H1 (cell line): ENCODE measurements around the gene CATSPERD. TPM values are rescaled to one million over a fixed set of nuclear protein-coding genes. Genes with fewer than 3 reads are reported as not detected.

Source experiments
- CTCF ChIA-PET: fragments of 300-600 bp; sonication (Branson Sonifier 250); formaldehyde crosslinking; loops from one replicate; lab custom pipeline; 2021; ENCODE audit not compliant: partially characterized antibody; lab: Charles Lee
- POLR2A ChIA-PET: fragments of 300-600 bp; sonication (Branson Sonifier 250); formaldehyde crosslinking; loops from one replicate; lab custom pipeline; 2021; ENCODE audit warnings: inconsistent platforms; ENCODE audit not compliant: partially characterized antibody; lab: Charles Lee
- DNase-seq, 2 experiments: peaks; one replicate each; pipeline versions ENCODE4 v3.0.0 to v3.0.0-alpha.2; 2010 to 2022; ENCODE audit warnings: low spot score in 2 of 2, low read depth in 1 of 2, mixed read lengths in 1 of 2
- FAIRE-seq: peaks from 2 replicates; lab custom pipeline; 2011; peaks lifted over from hg19 to GRCh38; lab: Jason Lieb, UNC
- H2AFZ ChIP-seq: 2 replicates; pipeline ENCODE4 v1.8.1; 2012; ENCODE audit warnings: low read length, inconsistent platforms
- H2AK5ac ChIP-seq: 2 replicates; pipeline ENCODE4 v1.6.1; 2013; ENCODE audit warnings: low read depth, low read length
- H2BK120ac ChIP-seq: replicated peaks from 2 replicates; pipeline ENCODE3; 2013; ENCODE audit warnings: low read depth, low read length, inconsistent platforms
- H2BK12ac ChIP-seq: 2 replicates; pipeline ENCODE4 v1.6.1; 2013; ENCODE audit warnings: low read depth, low read length
- H2BK15ac ChIP-seq: 2 replicates; pipeline ENCODE4 v1.6.1; 2013; ENCODE audit warnings: low read length
- H2BK20ac ChIP-seq: 2 replicates; pipeline ENCODE4 v1.6.1; 2013; ENCODE audit warnings: low read length
- H2BK5ac ChIP-seq: 2 replicates; pipeline ENCODE4 v1.6.1; 2013; ENCODE audit warnings: low read depth, low read length
- H3K14ac ChIP-seq: 2 replicates; pipeline ENCODE4 v1.6.1; 2013; ENCODE audit warnings: inconsistent platforms; ENCODE audit not compliant: insufficient read length
- H3K18ac ChIP-seq: 2 replicates; pipeline ENCODE4 v1.6.1; 2013; ENCODE audit warnings: low read length; ENCODE audit errors: extremely low read depth
- H3K23ac ChIP-seq: 2 replicates; pipeline ENCODE4 v1.6.1; 2013; ENCODE audit warnings: inconsistent platforms; ENCODE audit not compliant: insufficient read length
- H3K23me2 ChIP-seq: 2 replicates; pipeline ENCODE4 v1.6.1; 2013; ENCODE audit warnings: low read depth, low read length
- H3K27ac ChIP-seq: 2 replicates; pipeline ENCODE4 v1.6.1; 2011; ENCODE audit warnings: low read depth, low read length, inconsistent platforms
- H3K27me3 ChIP-seq, 4 experiments: replicated peaks in 1 of 4; 1 replicate in 1 of 4; 2 replicates in 3 of 4; pipeline versions ENCODE4 v1.6.1 to v1.8.1; 2011 to 2013; ENCODE audit warnings: low read length in 3 of 4, mild to moderate bottlenecking in 3 of 4, inconsistent platforms in 2 of 4, mixed read lengths in 2 of 4, moderate library complexity in 1 of 4; ENCODE audit not compliant: control insufficient read depth in 3 of 4, insufficient read depth in 3 of 4; ENCODE audit errors: extremely low read depth in 1 of 4
- H3K36me3 ChIP-seq, 4 experiments: 2 replicates each; pipeline versions ENCODE4 v1.6.1 to v1.8.1; 2011 to 2013; ENCODE audit warnings: mild to moderate bottlenecking in 4 of 4, low read length in 3 of 4, moderate library complexity in 2 of 4, control low read depth in 1 of 4, inconsistent platforms in 1 of 4; ENCODE audit not compliant: insufficient read depth in 4 of 4, control insufficient read depth in 2 of 4
- H3K4ac ChIP-seq: replicated peaks from 2 replicates; pipeline ENCODE3; 2013; ENCODE audit warnings: low read length, low read depth, mixed read lengths, inconsistent platforms; ENCODE audit not compliant: insufficient read length
- H3K4me1 ChIP-seq, 4 experiments: replicated peaks in 1 of 4; 1 replicate in 1 of 4; 2 replicates in 3 of 4; pipeline versions ENCODE4 v1.6.1 to v1.8.1; 2011 to 2013; ENCODE audit warnings: low read length in 3 of 4, inconsistent platforms in 2 of 4, mixed read lengths in 1 of 4; ENCODE audit not compliant: insufficient read depth in 4 of 4, control insufficient read depth in 3 of 4
- H3K4me2 ChIP-seq, 2 experiments: 2 replicates each; pipeline versions ENCODE4 v1.6.1 to v1.8.1; 2011 to 2013; ENCODE audit warnings: low read depth in 2 of 2, low read length in 2 of 2, control low read depth in 1 of 2, inconsistent platforms in 1 of 2, mild to moderate bottlenecking in 1 of 2; ENCODE audit not compliant: insufficient read depth in 1 of 2
- H3K4me3 ChIP-seq, 4 experiments: fragments of 200-600, 300-600 bp in 1 of 4; sonication (generic), shearing (Covaris generic), sonication (Bioruptor Twin) in 1 of 4; 2 replicates each; pipeline versions ENCODE4 v1.5.1 to v1.8.1; 2011 to 2016; ENCODE audit warnings: low read length in 4 of 4, low read depth in 3 of 4, control low read depth in 2 of 4, inconsistent platforms in 2 of 4, mild to moderate bottlenecking in 2 of 4, mixed read lengths in 1 of 4, moderate library complexity in 1 of 4; ENCODE audit not compliant: insufficient read depth in 2 of 4; ENCODE audit errors: extremely low read depth in 1 of 4
- H3K56ac ChIP-seq: replicated peaks from 2 replicates; pipeline ENCODE3; 2013; ENCODE audit warnings: low read depth, mild to moderate bottlenecking, mixed read lengths, low read length, inconsistent platforms; ENCODE audit not compliant: insufficient read length
- H3K79me1 ChIP-seq: 2 replicates; pipeline ENCODE4 v1.6.1; 2013; ENCODE audit warnings: low read depth, low read length, control low read depth
- H3K79me2 ChIP-seq, 2 experiments: 2 replicates each; pipeline versions ENCODE4 v1.6.1 to v1.8.1; 2012 to 2013; ENCODE audit warnings: low read length in 2 of 2, mild to moderate bottlenecking in 2 of 2, inconsistent platforms in 1 of 2; ENCODE audit not compliant: insufficient read depth in 2 of 2, control insufficient read depth in 1 of 2
- H3K9ac ChIP-seq, 4 experiments: replicated peaks in 1 of 4; 1 replicate in 1 of 4; 2 replicates in 3 of 4; pipeline versions ENCODE4 v1.6.1 to v1.8.1; 2011 to 2013; ENCODE audit warnings: low read depth in 3 of 4, low read length in 3 of 4, control low read depth in 2 of 4, mild to moderate bottlenecking in 2 of 4, moderate library complexity in 2 of 4, inconsistent platforms in 1 of 4; ENCODE audit errors: extremely low read depth in 1 of 4
- H3K9me3 ChIP-seq, 2 experiments: 2 replicates each; pipeline versions ENCODE4 v1.6.1 to v1.8.1; 2012 to 2013; ENCODE audit warnings: mild to moderate bottlenecking in 2 of 2, moderate library complexity in 2 of 2, control low read depth in 1 of 2, inconsistent platforms in 1 of 2, low read depth in 1 of 2, low read length in 1 of 2, mixed read lengths in 1 of 2; ENCODE audit not compliant: insufficient read depth in 2 of 2
- H4K20me1 ChIP-seq, 2 experiments: replicated peaks in 1 of 2; 2 replicates each; pipeline versions ENCODE3 to v1.8.1; 2011 to 2013; ENCODE audit warnings: inconsistent platforms in 2 of 2, low read length in 2 of 2, mild to moderate bottlenecking in 1 of 2; ENCODE audit not compliant: insufficient read depth in 2 of 2, control insufficient read depth in 1 of 2
- H4K5ac ChIP-seq: 2 replicates; pipeline ENCODE4 v1.6.1; 2013; ENCODE audit warnings: low read length, low read depth, mixed read lengths, inconsistent platforms; ENCODE audit not compliant: insufficient read length
- H4K8ac ChIP-seq: 2 replicates; pipeline ENCODE4 v1.8.0; 2013; ENCODE audit warnings: mild to moderate bottlenecking, moderate library complexity, low read length, inconsistent platforms; ENCODE audit not compliant: insufficient read depth; ENCODE audit errors: extremely low read depth
- H4K91ac ChIP-seq: replicated peaks from 2 replicates; pipeline ENCODE3; 2013; ENCODE audit warnings: low read length, mixed read lengths, inconsistent platforms; ENCODE audit not compliant: insufficient read length
- CHD1 ChIP-seq: IDR thresholded peaks from 2 replicates; pipeline ENCODE4 v1.6.1; 2012; ENCODE audit warnings: low read depth, low read length, improper control_type of control experiment
- JUN ChIP-seq: IDR thresholded peaks from 2 replicates; pipeline ENCODE4 v1.6.1; 2011; ENCODE audit warnings: low read depth, mild to moderate bottlenecking, improper control_type of control experiment, low read length
- WGBS, 2 experiments: shearing (Covaris generic) in 1 of 2; methylation state at CpG; one replicate each; pipeline versions ENCODE4 v1.1.6 to v1.1.7; 2013 to 2015; ENCODE audit warnings: low lambda C conversion rate in 2 of 2, mixed read lengths in 2 of 2, inconsistent platforms in 1 of 2, low coverage in 1 of 2, missing lambda C conversion rate in 1 of 2; ENCODE audit not compliant: insufficient replicate concordance in 2 of 2, insufficient coverage in 1 of 2, insufficient read length in 1 of 2; ENCODE audit errors: extremely low coverage in 1 of 2, missing lambda C conversion rate in 1 of 2; 5-methylcytosine and 5-hydroxymethylcytosine counted together
- polyA plus RNA-seq, 7 experiments: library from polyadenylated mRNA; depleted of rRNA in 3 of 7; stranded (reverse) in 5 of 7; unstranded in 2 of 7; fragments of >200 nt in 5 of 7; fragments of 200-250 nt in 2 of 7; gene quantifications; 1 replicate in 5 of 7; 2 replicates in 1 of 7; 4 replicates in 1 of 7; pipeline versions ENCODE4 v1.2.1 to v1.2.3, GENCODE V29; 2011 to 2013; ENCODE audit warnings: missing spikeins in 2 of 7, mixed read lengths in 2 of 7
- total RNA-seq: library from RNA; stranded (reverse); fragmentation: NEBNext Ultra II Directional; extraction: Animal tissue kit (Norgen Biotek cat#: 25700); gene quantifications from 2 replicates; pipeline ENCODE4 v1.2.1, GENCODE V29; 2021
- TF ChIP-seq, protein P1 (sequence below): IDR thresholded peaks from 2 replicates; pipeline ENCODE4 v1.6.1; 2012; ENCODE audit warnings: inconsistent platforms
- TF ChIP-seq, protein P2 (sequence below): IDR thresholded peaks from 2 replicates; pipeline ENCODE4 v1.6.1; 2012; ENCODE audit warnings: inconsistent platforms

The CATSPERD gene
- total and polyA plus RNA-seq, 2 of the 8 experiments (the other 6 are each of a cell fraction or from before 2014, with no cell fraction given): 0.12 TPM; not detected in 1

GRCh38 chr19:5693195-5694166 lies 27.0 kb upstream of the CATSPERD start:
- POLR2A ChIA-PET: interaction anchor here (0.7 to 15.6 kb wide), 13 partner anchors 11 to 117 kb away, joined by 3 to 620 read pairs (median 3); partner anchors contain the start of genes CATSPERD, DUS3L, LONP1 and SAFB
- CTCF ChIA-PET: interaction anchor here (0.8 to 1.0 kb wide), 2 partner anchors 26 to 100 kb away, joined by 3 to 4 read pairs; no protein-coding TSS in a partner anchor
- Histone ChIP-seq H3K4me3 (no peak overlapping the region), H3K23me2 (peaks cover 2% of the 10 kb centered on the region; the same call in 1 of the 2 replicates), H3K4ac (peak overlapping the region; percentile 78), H3K23ac (no peak overlapping the region), H3K14ac (no peak overlapping the region), H3K9me3 (no peaks in the 10 kb centered on the region), H3K4me1 (no peaks in the 10 kb centered on the region; a peak in 1 of 7 replicates), H4K8ac (no peak overlapping the region; the same call in none of the 2 replicates), H2BK15ac (no peak overlapping the region), H2BK20ac (no peak overlapping the region), H3K36me3 (peaks cover 37 to 68% (median 63%) of the 10 kb centered on the region in 4 experiments), H3K27ac (no peak overlapping the region), H3K79me1 (peaks cover 6% of the 10 kb centered on the region), H3K79me2 (peaks cover 10 to 39% of the 10 kb centered on the region in 2 experiments), H3K56ac (no peak overlapping the region), H2AK5ac (no peak overlapping the region), H3K18ac (no peak overlapping the region), H2BK120ac (no peak overlapping the region), H3K27me3 (no peaks in the 10 kb centered on the region), H3K9ac (no peak overlapping the region; a peak in 1 of 7 replicates), H4K20me1 (peaks cover 43 to 46% of the 10 kb centered on the region in 2 experiments), H2BK12ac (no peak overlapping the region), H2AFZ (no peak overlapping the region), H4K91ac (no peak overlapping the region), H4K5ac (peak overlapping the region; percentile 25), H2BK5ac (0 out of 2 replicates have a peak overlapping the region, but pooled peaks have one; percentile 52), H3K4me2 (no peak overlapping the region)
- FAIRE-seq (no peak), DNase-seq (no peak)
- WGBS, 2 experiments: 93% methylated on average over 39 of the region's 39 CpGs; no CpG with 5 or more reads in 1 of the 2 experiments
- no peak for TF ChIP-seq CHD1
- TF ChIP-seq, protein P1, sequence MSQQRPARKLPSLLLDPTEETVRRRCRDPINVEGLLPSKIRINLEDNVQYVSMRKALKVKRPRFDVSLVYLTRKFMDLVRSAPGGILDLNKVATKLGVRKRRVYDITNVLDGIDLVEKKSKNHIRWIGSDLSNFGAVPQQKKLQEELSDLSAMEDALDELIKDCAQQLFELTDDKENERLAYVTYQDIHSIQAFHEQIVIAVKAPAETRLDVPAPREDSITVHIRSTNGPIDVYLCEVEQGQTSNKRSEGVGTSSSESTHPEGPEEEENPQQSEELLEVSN: 0 out of 2 replicates have a peak, but pooled peaks have one; percentile 9
- TF ChIP-seq JUN: no peak
- TF ChIP-seq, protein P2, sequence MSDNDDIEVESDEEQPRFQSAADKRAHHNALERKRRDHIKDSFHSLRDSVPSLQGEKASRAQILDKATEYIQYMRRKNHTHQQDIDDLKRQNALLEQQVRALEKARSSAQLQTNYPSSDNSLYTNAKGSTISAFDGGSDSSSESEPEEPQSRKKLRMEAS: 0 out of 2 replicates have a peak, but pooled peaks have one; percentile 27
